ENCODE results near the gene UBE2Q1.

DNA sequence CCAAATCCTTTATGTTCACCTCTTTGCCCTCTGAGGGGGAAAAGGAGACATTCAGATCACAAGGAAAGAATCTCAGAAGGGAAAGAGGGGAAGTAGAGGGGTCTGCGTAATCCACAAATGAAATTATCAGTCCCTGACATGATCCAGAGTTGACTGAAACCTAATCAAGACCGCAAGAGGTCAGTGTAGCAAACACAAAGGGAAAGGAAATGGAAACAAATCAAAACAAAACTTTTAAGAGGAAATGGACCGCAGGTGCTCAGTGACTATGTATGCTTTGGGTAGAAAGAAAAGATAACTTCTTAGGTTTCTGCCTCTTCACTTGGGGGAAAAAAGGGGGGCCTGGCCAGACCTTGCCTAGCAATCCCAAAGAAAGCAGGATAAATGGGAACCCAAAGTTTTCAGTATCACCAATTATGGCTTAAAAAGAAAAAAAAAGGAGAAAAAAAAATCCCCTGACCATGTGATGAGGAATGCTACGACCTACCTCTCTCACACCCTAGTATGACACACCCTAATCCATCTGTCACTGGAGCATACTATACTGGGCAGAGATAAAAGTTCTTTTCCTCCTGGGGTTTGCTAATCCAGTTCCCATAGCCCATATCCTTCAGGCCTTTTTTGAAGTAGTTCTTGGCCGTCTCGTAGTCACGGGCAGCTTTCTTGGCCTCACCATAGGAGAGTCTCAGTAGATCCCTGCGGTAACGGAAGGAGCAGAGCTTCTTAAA is 26.0 kb upstream of the UBE2Q1 start:
- TF ChIP-seq, protein P1, sequence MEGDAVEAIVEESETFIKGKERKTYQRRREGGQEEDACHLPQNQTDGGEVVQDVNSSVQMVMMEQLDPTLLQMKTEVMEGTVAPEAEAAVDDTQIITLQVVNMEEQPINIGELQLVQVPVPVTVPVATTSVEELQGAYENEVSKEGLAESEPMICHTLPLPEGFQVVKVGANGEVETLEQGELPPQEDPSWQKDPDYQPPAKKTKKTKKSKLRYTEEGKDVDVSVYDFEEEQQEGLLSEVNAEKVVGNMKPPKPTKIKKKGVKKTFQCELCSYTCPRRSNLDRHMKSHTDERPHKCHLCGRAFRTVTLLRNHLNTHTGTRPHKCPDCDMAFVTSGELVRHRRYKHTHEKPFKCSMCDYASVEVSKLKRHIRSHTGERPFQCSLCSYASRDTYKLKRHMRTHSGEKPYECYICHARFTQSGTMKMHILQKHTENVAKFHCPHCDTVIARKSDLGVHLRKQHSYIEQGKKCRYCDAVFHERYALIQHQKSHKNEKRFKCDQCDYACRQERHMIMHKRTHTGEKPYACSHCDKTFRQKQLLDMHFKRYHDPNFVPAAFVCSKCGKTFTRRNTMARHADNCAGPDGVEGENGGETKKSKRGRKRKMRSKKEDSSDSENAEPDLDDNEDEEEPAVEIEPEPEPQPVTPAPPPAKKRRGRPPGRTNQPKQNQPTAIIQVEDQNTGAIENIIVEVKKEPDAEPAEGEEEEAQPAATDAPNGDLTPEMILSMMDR (IDR thresholded peaks at IDR 0.05; ENCODE audit: insufficient read depth, low read length), result no peak
- TF ChIP-seq, protein P2, sequence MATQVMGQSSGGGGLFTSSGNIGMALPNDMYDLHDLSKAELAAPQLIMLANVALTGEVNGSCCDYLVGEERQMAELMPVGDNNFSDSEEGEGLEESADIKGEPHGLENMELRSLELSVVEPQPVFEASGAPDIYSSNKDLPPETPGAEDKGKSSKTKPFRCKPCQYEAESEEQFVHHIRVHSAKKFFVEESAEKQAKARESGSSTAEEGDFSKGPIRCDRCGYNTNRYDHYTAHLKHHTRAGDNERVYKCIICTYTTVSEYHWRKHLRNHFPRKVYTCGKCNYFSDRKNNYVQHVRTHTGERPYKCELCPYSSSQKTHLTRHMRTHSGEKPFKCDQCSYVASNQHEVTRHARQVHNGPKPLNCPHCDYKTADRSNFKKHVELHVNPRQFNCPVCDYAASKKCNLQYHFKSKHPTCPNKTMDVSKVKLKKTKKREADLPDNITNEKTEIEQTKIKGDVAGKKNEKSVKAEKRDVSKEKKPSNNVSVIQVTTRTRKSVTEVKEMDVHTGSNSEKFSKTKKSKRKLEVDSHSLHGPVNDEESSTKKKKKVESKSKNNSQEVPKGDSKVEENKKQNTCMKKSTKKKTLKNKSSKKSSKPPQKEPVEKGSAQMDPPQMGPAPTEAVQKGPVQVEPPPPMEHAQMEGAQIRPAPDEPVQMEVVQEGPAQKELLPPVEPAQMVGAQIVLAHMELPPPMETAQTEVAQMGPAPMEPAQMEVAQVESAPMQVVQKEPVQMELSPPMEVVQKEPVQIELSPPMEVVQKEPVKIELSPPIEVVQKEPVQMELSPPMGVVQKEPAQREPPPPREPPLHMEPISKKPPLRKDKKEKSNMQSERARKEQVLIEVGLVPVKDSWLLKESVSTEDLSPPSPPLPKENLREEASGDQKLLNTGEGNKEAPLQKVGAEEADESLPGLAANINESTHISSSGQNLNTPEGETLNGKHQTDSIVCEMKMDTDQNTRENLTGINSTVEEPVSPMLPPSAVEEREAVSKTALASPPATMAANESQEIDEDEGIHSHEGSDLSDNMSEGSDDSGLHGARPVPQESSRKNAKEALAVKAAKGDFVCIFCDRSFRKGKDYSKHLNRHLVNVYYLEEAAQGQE (IDR thresholded peaks at IDR 0.05; ENCODE audit: insufficient replicate concordance, low read depth), result no peak
- TF ChIP-seq GABPA (IDR thresholded peaks at IDR 0.05; ENCODE audit: low read depth), result no peak
- TF ChIP-seq POLR2AphosphoS5 (IDR thresholded peaks at IDR 0.05; ENCODE audit: low read depth), result no peak
